HG03432 (cell line): Measurements from ENCODE around the gene RANBP3.
"Not testable (repeated sequence)": the region's sequence is repeated elsewhere in the genome, so short reads cannot be mapped to it uniquely, and the experiment has no call there.

Experiments
- ATAC-seq: cut with Tn5 transposase; IDR thresholded peaks from one replicate; pipeline ENCODE4 v1.9.1; 2021; ENCODE audit warnings: mild to moderate bottlenecking, moderate library complexity; ENCODE audit not compliant: unreplicated experiment

Gene RANBP3

DNA sequence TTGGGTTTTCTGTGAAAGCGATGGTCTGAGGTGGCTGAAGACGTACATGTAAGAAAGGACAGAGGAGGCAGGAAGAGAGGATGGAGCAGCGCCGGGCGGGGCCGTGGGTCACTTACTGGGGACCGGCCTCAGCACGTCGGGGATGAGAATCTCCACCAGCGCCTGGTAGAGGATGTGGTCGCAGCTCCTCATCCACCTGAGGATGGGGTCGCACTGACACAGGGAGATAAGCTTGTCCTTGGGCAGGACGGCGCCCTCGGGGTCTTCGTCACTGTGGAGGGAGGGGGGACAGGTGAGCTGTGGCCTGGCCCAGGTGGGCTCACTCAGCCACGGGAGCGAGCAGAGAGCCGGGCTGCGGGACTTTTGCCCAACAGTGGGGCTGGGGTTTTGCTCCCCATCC, 29.0 kb upstream of the RANBP3 start:
- ATAC-seq: no peak

DNA sequence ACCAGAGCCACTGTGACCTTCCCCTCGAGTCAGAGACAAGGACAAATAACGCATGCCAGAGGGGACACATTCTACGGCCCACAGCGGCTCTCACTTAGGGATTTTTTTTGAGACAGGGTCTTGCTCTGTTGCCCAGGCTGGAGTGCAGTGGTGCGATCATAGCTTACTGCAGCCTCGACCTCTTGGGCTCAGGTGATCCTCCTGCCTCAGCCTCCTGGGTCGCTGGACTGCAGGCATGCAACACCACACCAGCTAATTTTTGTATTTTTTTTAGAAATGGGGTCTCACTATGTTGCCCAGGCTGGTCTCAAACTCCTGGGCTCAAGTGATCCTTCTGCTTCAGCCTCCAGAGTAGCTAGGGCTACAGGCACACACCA, 28.1 kb upstream of the RANBP3 start:
- not testable (repeated sequence) for ATAC-seq

GRCh38 chr19:6005321-6006069, 27.6 kb upstream of the RANBP3 start:
- no peak for ATAC-seq

- ATAC-seq: no peak
Observed at GRCh38 chr19:6003976-6004375, 26.0 kb upstream of the RANBP3 start.

DNA sequence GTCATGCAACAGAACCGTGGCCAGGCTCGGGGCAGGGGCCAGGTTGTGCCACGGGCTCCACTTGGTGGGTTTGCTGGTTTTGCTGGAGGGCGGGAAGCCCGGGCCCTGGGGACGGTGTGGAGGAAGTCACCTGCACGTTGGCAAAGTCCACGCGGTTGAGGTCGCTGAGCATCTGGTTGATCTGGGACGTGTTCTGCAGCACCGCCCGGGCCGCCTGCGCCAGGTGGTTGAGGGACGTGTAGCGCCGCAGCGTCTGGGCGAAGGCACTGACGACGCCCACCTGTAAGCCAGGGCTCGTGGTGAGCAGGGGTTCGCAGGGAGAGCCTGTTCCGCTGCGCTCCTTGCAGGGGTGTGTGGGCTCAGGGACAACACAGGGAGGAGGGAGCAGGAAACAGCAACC, 24.7 kb upstream of the RANBP3 start:
- ATAC-seq: no peak

GRCh38 chr19:6000228-6000847, 22.4 kb upstream of the RANBP3 start:
- ATAC-seq: no peak

DNA sequence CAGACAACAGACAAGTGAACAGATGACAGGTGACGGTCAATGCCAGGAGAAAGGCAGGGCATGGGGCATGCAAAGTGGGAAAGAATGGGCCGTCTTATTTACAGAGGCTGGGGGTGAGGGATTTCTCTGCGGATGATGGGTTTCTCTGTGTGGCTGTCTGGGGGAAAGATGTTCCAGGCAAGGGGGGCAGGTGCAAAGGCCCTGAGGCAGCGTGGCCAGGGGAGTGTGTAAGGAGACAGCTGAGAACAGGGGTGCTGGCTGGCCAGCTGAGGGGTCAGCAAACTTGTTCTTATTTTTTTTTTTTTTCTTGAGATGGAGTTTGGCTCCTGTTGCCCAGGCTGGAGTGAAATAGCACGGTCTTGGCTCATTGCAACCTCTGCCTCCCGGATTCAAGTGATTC, 21.8 kb upstream of the RANBP3 start:
- ATAC-seq: no peak

GRCh38 chr19:5997371-5997770, 19.4 kb upstream of the RANBP3 start:
- ATAC-seq: no peak

DNA sequence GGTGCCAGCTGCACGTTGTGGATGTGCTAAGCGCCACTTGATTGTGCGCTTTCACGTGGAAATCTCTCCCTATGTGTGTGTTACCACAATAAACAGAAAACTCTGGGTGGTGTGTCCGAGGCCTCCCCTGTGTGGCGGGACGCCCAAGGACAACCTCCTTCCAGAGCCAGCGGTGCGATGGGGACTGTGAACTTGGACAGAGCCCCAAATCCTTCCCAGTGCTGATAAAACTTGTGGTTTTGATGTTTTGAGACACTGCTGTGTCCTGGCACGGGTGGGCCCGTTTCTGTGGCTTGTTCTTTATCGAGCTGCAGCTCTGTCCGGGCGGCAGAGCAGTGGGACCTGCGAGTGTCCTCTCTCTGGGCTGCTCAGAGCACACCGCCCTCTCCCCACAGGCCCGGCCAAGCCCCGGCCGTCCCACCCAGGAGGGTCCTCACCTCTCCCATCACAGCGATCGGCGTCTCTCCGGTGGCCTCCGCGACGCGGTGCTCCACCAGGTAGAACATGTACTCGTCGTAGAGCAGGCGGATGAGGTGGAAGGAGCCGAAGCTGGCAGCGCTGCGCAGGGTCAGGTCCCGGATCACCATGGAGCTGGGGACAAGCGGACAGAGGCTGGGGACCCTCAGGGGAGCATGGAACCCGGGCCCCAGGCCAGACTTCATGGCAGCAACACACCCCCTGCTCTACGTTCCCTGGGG, 18.8 kb upstream of the RANBP3 start:
- no peak for ATAC-seq

GRCh38 chr19:5996102-5996501, 18.2 kb upstream of the RANBP3 start:
- ATAC-seq: no peak

GRCh38 chr19:5995606-5996005, 17.7 kb upstream of the RANBP3 start:
- no peak for ATAC-seq

DNA sequence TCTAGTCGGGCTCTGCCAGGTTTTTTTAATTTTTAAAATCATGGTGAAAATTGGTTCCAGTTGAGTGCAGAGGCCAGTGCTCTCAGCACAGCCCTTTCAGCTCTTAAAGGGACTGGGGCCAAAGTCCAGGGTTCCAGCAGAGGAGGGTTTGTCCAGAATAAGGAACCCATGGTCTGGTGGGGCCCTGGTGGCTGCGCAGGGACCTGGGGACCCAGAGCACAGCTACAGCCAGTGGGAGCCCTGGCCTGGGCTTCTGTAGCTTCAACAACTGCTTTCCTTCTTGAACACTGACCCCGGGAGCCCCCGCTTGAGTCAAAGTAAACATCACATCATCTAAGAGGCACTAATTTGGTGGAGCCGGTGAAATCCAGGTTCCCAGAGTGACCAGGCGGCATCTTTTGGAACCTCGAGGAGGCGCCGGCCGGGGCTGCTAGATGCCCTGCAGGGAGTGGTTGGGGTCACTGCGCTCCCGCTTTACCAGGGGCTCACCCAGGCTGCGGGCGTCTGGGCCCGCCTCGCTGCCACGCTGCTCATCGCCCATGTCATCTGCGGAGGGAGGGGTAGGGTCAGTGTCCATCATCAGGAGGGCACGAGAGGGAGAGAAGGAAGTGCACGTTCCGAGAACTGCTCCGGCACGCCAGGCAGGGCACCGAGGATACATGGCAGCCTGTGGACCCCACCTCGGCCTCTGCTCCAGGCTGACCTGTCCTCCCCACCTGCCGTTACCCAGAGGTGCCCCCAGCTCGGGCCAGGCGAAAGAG, 16.6 kb upstream of the RANBP3 start:
- ATAC-seq: no peak

DNA sequence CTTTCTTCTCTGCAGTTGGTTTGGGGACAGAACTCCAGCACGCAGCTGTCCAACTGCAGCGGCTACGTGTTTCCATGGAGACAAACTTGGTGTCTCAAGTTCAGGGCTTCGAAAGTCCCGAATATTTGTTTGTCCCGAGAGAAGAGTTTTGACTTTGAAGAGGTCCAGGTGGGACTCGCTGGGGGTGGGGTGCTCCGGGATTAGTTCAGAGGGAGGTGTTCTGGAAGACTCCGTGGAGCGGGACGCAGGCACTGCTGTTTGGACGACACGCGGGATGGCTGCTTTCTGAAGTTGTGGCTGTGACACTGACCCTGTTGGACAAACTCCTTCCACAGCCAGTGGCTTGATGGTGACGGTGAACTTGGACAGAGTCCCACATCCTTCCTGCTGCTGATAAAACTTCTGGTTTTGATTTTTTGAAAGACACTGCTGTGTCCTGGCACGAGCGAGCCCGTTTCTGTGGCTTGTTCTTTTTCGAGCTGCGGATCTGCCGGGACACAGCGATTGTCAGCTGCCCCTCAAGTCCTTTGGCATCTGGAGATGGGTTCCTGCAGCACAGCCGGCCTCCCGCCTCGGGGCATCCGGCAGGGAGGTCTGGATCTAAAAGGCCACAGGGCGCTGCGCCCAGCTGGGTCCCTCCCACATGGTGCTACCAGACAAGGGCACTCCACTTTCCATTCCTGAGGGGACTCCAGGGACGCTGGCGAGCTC, 15.9 kb upstream of the RANBP3 start:
- ATAC-seq: no peak

- no peak for ATAC-seq
Observed at GRCh38 chr19:5993201-5993600, 15.3 kb upstream of the RANBP3 start.

DNA sequence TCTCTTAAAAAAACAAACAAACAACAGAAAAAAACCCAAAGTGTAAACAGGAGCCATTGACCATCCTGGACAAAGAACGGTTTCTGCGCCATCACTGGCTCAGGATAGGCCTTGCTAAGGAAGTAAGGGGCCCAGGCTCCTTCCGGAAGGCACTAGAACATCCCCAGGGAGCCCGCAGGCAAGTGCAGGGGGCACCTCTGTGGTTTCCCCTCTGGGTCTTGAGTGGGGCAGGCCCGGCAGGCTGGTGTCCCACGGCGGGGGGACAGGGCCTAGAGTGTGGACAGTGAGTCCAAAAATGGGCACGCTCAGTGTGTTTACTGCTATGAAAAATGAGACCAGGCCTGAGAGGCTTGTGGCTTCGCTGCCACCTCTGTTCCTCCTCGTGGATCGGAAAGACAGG, 14.8 kb upstream of the RANBP3 start:
- no peak for ATAC-seq

DNA sequence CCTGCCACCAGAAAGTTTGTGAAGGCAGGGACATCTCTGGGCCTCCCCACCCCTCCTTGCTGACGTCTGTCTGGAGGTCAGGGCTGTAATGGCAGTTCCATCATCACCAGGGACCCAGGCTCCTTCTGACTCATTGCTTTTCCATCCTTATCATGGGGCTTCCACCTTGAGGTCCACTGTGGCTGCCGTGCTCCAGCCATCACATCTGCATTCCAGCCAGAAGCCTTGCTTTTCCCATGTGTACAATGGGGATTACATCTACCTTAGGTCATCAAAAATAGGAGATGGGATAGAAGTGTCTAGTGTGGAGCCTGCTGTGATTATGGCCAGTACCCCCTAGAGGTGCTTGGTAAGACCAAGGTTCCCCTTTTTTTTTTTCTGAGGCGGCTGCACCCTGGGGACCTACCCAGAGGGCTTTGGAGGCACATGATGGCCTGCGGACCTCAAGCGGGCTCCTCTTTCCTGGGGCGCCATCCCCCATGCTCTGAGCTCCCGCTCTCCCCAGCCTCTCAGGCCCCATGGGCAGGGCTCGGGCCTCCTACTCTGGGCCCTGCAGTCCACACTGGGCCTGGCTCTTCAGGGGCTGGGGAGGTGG, 13.4 kb upstream of the RANBP3 start:
- no peak for ATAC-seq

GRCh38 chr19:5990289-5990797, 12.4 kb upstream of the RANBP3 start:
- ATAC-seq: no peak

- no peak for ATAC-seq
Observed at GRCh38 chr19:5989388-5990074, 11.6 kb upstream of the RANBP3 start.

DNA sequence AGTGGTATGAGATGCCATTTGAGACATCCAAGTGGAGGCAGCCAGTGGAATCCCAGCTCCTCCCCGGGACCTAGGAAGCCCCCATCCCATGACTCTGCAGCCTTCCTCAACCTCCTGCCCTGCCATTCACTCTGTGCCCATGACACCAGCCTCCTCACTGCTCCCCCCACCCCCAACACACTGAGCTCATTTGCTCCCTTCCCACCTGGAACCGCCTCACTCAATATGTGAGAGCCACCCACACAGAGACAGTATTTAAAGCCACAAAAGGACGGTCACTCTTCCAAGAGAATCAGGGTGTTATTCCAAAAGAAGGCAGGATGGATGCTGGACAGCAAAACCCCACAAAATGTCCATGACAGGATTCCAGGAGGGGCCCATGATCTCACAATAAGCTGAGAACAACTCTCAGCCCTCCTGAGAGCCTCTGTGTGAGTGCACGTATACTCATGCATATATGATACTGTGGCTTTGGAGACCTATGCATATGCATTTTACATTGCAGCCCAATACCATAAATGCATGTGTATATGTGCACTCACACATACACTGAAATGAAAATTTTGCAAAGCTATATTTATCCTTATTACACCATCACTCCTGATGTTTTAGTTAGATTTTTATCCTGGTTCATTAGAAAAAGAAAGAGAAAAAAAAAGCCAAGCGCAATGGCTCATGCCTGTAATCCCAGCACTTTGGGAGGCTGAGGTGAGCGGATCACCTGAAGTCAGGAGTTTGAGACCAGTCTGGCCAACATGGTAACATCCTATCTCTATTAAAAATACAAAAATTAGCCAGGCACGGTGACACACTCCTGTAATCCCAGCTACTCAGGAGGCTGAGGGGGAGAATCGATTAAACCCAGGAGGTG, 10.8 kb upstream of the RANBP3 start:
- ATAC-seq: no peak
